GM20431 (cell line): ENCODE results near the gene RNU6-1.

ENCODE experiments used
- in situ Hi-C: fragments of 300-500 bp; cut with MseI, MboI; formaldehyde crosslinking; loops from one replicate; pipeline ENCODE4 v1.15.0; 2020; ENCODE audit warnings: low sequenced_read_pairs; ENCODE audit not compliant: unreplicated experiment

Gene RNU6-1

DNA sequence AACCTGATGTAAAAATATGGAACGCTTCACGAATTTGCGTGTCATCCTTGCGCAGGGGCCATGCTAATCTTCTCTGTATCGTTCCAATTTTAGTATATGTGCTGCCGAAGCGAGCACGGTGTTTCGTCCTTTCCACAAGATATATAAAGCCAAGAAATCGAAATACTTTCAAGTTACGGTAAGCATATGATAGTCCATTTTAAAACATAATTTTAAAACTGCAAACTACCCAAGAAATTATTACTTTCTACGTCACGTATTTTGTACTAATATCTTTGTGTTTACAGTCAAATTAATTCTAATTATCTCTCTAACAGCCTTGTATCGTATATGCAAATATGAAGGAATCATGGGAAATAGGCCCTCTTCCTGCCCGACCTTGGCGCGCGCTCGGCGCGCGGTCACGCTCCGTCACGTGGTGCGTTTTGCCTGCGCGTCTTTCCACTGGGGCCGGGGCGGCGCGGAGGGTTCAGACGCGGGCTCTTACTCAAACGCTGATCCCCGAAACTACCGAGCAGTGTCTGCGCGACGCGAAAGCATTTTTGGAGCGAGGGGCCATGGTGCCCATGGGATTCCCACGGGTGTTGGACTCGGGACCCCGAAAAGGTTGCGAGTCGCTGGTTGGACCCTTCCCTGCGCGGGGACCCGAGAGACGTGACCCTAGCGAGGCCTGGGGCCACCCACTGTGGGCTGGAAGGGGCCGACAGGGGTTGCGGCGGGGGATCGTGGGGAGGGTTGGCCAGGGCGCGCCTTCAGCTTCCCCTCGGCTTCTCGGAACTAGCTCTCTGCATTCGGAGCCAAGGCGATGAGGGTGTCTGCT lies at the start of gene RNU6-1:
Gene RNU6-1 (minus strand): TSS at position 117 of the 820 bp plus-strand sequence.
- in situ Hi-C loops, result loop anchor here (10.0 to 25.0 kb wide), 2 partner anchors 375 to 903 kb away; no protein-coding TSS in a partner anchor

GRCh38 chr15:67887776-67888175 lies 47.9 kb upstream of the RNU6-1 start:
- in situ Hi-C loops, result no loop called here

GRCh38 chr15:67885861-67886260 lies 46.0 kb upstream of the RNU6-1 start:
- in situ Hi-C loops, result no loop called here

- in situ Hi-C loops, result no loop called here
Observed at GRCh38 chr15:67885175-67885523, 45.3 kb upstream of the RNU6-1 start.

DNA sequence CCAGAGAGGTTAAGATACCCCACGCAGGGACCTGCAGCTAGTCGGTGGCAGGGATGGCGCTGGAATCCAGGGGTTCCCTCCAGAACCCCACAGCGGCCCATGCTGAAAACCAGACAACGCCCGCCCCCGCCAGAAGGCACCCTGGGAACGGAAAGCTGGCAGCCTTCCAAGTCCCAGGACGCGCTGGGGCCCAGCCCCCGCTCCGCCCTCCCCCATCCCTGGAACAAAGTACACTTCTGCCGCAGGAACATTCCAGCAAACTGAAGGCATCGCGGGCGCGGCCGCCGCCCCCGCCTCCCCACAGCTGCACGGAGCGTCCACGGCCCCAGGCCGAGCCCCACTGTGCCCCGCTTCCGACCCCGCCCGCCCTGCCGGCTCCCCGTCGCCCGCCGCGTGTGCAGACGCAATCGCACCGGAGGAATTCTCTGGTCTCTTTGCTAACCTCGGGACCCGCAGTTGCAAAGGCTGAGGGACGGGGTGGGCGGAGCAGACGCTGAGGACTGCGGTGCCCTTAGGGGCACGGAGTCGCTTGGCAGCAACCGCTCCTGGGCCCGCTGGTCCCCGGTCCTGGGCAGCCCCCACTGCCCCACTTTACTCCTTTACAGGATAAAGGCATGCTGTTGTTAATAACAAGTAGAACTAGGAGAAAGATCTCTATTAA lies 44.8 kb upstream of the RNU6-1 start:
- in situ Hi-C loops, result no loop called here

DNA sequence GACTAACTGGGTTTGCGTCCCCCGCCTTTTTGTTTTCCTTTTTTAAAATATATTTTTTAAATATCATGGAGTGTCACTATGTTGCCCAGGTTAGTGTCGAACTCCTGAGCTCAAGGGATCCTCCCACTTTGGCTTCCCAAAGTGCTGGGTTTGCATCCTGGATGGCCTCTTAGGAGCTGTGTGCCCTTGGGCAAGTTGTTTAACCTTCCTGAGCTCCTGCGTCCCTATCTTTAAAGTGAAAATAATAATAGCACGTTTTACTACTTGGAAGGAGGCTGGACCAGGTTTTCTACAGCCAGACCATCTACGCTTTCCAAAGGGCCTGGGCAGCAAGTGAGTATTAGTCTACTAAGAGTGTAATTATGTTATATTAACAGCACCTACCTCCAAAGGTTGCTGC lies 44.2 kb upstream of the RNU6-1 start:
- in situ Hi-C loops, result no loop called here

DNA sequence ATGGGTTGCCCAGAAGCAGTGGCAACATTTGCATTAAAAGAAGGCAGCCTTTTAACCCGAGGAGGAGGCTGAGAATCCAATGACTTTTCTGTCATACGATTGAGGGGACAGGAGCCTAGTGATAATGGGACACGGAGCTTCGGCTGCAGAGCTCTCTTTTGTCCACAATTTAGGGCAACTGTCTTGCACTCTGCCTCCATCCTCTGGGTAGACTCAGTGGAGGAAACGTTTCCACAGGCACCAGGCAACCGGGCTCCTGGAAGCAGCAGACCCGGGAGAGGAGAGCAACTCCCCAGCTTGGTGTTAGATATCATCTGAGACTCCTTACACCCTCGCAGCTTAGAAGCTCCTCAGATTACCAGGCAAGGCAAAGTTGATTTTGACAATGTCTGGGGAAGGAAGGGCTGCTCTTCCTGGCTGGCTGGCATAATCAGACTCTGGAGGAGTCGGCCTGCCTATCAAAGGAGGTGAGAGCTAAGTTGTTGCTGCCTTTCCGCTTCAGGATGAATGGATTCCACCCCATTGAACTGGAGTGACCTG lies 43.5 kb upstream of the RNU6-1 start:
- in situ Hi-C loops, result no loop called here

GRCh38 chr15:67882487-67883233 lies 42.8 kb upstream of the RNU6-1 start:
- in situ Hi-C loops, result no loop called here

DNA sequence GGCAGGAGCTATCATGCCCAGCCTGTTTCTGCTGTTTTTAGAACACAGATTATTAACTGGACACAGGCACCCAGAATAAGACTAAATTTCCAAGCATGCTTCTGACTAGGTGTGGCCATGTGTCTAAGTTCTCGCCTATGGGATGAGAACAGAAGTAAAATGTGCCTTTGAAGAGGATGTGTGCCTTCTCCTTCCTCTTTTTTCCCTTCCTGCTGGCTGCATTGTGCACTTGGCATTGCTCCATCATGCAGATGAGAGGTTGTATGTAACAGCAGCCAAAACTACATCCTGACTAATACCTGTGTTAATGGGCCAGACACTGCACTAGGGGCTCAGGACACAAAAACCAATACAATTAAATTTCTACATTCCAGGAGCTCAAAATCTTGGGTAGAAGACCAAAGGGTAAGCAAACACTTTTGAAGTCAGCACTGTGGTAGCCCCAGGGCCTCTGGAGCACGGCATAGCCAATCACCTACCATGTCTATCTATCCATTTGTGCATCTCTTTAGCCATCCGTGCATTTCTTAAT lies 40.9 kb upstream of the RNU6-1 start:
- in situ Hi-C loops, result no loop called here

- in situ Hi-C loops, result no loop called here
Observed at GRCh38 chr15:67879440-67880129, 39.7 kb upstream of the RNU6-1 start.

DNA sequence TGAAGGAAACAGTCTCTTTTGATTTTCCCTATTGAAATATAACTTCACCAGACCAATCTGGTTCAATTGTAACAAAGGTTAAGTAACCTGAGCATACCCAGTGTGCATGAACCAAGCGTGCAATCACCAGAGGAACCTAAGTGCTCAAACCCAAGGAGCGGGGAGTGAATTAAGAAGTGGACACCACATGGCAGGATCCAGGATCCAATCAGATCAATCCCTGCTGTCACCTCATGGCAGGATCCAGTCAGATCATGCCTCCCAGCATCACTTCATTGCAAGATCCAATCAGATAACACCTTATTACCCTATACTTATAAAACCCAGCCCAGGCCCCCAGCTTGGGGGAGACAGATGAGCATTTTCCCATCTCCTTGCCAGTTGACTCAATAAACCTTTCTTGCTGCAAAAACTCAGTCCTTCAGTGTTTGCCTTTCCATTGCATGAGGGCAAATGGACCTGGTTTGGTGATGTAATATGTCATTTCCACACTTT lies 38.9 kb upstream of the RNU6-1 start:
- in situ Hi-C loops, result no loop called here

DNA sequence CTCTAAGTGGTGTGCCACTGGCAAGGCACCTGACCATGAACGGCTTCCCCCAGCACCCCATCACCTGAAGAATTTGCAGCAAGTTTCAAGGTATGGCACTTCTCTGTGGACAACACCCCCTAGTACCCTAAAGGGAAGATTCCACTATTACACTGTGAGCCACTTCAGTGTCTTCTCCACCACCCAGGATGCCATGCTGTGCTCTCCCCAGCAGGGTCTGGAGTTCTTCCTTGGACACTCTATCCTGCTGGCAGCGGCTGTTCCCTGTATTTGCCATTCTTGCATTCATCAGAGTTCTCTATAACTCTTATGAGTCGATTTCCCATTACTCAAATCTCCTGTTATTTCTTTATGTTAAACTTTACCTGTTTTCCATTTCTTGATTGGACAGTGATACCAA lies 33.9 kb upstream of the RNU6-1 start:
- in situ Hi-C loops, result loop anchor here (25.0 kb wide), 2 partner anchors 164 to 289 kb away; no protein-coding TSS in a partner anchor

DNA sequence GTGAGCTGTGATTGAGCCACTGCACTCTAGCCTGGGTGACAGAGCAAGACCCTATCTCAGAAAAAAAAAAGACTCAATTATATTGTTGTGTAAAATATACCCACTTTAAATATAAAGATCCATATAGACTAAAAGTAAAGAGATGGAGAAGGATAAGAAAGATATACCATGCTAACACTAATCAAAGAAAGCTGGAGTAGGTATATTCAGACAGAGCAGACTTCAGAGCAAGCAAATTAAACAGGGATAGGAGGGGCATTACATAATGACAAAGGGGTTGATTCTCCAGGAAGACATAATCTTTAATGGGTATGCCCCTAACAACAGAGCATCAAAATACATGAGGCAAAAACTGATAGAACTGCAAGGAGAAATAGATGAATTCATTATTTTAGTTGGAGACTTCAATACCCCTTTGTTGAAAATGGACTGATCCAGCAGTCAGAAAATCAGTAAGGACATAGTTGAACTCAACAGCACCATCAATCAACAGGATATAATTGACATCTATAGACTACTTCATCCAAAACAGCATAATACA lies 31.1 kb upstream of the RNU6-1 start:
- in situ Hi-C loops, result loop anchor here (25.0 kb wide), 2 partner anchors 166 to 291 kb away; no protein-coding TSS in a partner anchor

DNA sequence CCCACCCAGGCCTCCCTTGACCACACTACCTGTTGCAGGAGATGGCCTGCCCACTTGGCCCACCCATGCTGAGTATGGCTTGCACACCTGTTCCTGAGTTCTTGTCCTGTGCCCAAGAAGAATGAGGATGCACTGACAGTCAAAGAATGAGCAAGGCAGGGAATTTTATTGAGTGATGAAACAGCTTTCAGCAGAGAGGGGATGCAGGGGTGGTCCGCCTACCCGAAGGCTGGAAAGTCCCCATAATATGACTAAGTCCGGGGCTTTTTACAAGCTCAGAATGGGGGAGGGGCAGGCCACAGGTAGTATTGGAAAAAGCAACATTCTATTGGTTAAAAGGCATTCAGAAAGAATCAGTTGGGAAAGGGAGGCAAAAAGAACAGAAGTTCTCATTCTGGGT lies 29.9 kb upstream of the RNU6-1 start:
- in situ Hi-C loops, result loop anchor here (25.0 kb wide), 2 partner anchors 168 to 293 kb away; no protein-coding TSS in a partner anchor

DNA sequence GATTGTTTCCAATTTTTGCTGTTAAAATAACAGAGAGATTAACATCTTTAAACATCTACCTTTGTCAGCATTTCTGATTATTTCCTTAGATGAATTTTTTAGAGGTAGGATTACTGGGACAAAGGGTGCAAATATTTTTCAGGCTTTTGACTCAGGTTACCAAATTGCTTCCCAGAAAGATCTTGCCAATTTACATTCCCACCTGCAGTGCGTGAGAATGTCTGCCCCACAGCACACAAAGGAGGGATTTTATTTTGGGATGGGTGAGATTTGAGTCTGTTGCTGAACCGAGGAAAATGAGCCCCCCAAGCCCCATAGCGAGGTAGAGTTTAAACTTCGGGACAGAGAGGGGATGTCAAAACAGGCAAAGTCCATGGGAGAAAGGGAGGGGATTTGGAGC lies 25.9 kb upstream of the RNU6-1 start:
- in situ Hi-C loops, result loop anchor here (25.0 kb wide), 2 partner anchors 172 to 297 kb away; no protein-coding TSS in a partner anchor

GRCh38 chr15:67865331-67865730 lies 25.5 kb upstream of the RNU6-1 start:
- in situ Hi-C loops, result loop anchor here (25.0 kb wide), 2 partner anchors 172 to 297 kb away; no protein-coding TSS in a partner anchor

DNA sequence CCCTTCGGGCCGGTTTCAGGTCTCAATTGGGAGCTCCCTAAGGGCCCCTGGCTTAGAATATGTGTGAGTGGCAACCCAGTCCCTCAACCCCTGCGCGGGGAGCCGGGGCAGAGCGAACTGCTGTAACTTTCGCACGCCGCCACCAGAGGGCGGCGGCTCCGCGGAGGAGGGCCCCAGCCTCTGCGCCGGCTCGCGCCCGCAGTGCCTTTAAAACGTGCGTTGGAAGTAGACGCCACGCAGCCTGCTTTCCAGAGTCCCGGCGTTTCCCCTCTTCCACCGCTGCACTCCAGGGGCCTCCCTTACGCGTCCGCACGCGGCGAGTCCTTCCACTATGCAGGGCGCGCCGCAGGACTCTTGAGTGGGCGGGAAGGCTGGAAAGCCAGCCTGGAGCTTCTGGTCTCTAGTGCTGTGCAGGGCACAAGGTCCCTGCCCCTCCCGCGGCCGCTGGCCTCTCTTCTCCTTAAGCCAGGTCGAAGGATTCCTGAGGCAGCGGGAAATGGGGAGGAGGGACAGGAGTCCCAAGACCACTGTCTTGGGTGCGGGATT lies 23.7 kb upstream of the RNU6-1 start:
- in situ Hi-C loops, result loop anchor here (25.0 kb wide), 2 partner anchors 174 to 299 kb away; no protein-coding TSS in a partner anchor

DNA sequence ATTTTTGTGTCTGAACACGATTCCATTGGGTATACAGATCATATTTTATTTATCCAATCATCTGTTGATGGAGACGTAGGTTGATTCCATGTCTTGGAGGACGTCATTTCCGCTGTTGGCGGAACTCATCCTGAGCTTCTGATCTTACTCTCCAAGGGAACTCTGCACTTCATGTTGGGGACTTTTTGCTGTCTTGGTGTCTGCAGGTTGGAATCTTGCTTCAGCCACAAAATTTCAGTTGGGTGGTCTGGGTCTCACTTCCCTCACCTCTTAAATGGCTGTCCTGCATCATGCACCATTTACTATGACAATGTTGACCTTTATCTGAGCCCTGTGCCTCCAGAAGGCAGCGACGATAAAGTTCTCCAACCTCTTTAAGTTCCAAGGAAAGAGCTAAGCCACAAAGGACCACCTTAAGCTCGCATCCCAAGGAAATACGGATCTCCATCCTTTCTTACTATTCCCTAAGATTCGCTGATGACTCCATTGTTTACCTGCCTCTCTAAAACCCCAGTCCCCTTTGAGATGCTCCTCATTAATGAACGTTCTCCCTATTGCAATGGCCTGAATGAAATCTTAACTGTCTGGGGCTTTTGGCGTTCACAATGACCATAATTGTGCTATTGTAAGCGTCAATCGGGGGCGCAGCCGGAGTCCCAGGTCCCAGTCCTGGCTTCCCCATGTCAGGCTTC lies 23.1 kb upstream of the RNU6-1 start:
- in situ Hi-C loops, result loop anchor here (25.0 kb wide), 2 partner anchors 174 to 299 kb away; no protein-coding TSS in a partner anchor
